ENCODE measurements around the gene OBI1.

The OBI1 gene

DNA sequence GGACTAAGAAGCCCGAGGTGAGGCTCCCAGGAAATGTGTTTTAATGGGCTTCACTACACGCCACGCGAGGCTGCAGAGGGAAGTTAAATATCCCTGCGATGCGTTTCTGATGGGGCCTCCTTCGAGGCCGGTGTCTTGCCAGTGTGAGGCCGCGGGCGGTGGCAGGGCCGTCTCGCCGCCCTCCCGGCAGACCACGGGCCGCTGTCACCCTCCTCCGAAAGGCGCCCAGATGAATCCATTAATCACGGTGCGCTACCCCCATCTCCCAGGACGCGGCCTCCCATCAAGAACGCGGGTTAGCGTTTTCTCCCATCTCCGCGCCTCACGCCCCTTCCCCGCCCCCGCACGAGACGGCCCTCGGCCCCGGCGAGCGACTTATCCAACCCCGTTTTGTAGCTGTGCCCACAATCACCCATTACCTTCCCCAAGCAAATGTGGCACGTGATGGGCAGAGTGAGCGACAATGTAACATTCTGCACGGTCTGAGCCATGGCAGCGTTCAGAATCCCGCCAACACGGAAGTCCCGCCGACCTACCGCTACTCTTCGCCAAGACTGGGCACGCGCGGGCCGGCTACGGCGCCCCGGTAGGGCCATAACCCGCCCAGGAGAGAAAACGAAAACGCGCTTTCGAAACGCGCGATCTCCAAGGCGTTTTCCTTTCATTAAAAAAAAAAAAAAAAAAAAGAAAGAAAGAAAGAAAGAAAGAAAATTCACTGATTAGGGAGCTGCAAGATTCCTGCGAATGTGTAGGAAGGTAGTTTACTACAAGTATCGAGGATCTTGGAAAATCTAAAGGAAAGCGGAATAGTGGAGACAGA, at the start of gene OBI1:
Gene OBI1, minus strand, starts transcription at position 526 of the 820 bp plus-strand sequence. Its CDS starts 35 bp downstream, at position 491.
- DNase-seq (ENCODE audit: low read depth), result peak; percentile 82

GRCh38 chr13:78701383-78701782, 42.4 kb upstream of the OBI1 start:
- DNase-seq (ENCODE audit: low read depth), result no peak

- DNase-seq (ENCODE audit: low read depth), result no peak
These were observed 41.4 kb upstream of the OBI1 start for GRCh38 chr13:78700121-78700910.

DNA sequence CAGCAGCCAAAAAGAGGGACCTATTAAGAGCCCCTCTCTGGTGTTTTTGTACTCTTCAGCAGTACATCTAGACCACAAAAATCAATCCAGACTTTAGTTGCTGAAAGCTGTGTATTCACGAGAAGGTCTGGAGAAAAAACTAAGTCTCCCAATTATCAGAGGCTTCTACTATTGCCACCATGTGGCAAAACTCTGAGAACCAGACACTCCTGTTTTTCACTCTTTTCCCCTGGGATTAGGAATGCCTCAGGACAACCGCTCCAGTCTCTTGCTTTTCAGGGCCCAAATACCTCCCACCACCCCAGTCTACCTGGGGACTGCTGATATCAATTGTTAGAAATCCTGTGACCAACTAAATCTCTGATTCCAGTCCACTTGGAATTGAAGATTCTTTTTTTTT, 30.1 kb upstream of the OBI1 start:
- DNase-seq (ENCODE audit: low read depth), result no peak

DNA sequence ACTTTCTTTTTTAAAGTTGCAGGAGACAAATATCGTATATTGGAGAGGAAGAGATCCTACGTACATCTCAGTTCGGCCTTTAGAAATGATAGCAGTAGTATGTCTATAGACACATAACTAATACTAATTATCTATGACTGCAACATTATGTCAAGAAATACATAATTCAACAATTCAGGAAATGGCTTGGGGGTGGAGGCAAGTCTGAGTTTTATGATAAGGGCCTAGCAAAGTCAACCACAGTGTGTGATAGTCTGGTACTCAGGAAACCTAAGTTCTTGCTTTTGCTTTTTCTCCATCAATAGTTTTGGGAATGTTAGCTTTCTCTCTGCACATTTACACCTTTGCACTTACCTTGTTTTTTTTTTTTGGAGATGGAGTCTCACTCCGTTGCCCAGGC, 27.5 kb upstream of the OBI1 start:
- no peak for DNase-seq (ENCODE audit: low read depth)

GRCh38 chr13:78680576-78681350, 21.8 kb upstream of the OBI1 start:
- no peak for DNase-seq (ENCODE audit: low read depth)

- DNase-seq (ENCODE audit: low read depth), result no peak
These were observed 21.2 kb upstream of the OBI1 start for GRCh38 chr13:78680115-78680561.

- DNase-seq (ENCODE audit: low read depth), result no peak
These were observed 20.4 kb upstream of the OBI1 start for GRCh38 chr13:78679329-78679728.

DNA sequence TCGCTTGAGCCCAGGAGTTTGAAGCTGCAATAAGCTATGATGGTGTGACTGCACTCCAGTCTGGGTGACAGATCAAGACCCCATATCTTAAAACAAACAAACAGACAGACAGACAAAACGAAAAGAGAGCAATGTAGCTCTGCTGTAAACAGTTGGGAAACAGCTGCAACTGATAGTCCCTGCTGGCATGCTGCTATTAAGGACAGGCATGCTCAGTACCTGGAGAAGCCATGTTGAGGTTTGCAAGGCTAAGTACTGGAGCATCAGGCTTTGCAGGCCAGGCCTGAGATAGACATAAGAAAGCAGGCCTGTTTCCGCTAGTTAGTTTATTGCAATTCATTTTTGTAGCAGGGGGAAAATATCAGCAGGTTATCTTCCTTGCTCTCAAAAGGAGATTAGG, 16.2 kb upstream of the OBI1 start:
- no peak for DNase-seq (ENCODE audit: low read depth)

- no peak for DNase-seq (ENCODE audit: low read depth)
These were observed 15.7 kb upstream of the OBI1 start for GRCh38 chr13:78674638-78675037.

- DNase-seq (ENCODE audit: low read depth), result no peak
These were observed 3.5 kb upstream of the OBI1 start for GRCh38 chr13:78662467-78662866.

- DNase-seq (ENCODE audit: low read depth), result no peak
These were observed 1.5 kb upstream of the OBI1 start for GRCh38 chr13:78660495-78660857.

DNA sequence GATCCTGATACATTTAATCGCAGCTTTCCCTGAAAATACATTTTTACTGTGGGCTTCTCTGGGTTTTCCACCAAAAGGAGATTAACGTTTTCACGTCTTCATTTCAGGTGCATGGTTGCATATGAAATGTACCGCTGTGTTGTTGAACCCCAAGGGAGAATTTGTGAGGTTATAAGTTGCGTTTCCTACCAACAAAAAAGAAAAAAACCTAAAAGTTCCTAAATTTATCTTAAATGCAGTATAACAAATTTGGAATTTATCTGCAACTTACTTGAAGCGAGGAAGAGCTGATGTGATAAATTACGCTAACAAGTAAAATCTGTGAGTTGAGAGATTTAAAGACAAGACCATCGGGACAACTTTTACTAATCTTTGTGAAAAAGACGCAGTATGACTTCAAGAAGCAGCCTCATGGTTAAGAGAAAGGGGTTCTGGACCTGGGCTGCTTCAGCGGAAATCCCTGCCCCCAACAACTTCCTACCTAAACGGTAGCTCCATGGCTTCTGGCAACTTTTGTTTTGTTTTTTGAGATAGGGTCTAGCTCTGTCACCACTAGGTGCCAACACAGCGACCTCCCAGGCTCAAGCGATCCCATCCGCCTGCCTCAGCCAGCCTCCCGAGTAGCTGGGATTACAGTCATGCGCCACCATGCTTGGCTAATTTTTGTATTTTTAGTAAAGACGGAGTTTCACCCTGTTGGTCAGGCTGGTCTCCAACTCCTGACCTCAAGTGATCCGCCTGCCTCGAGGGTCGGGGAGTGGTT, 958 bp upstream of the OBI1 start:
- no peak for DNase-seq (ENCODE audit: low read depth)

DNA sequence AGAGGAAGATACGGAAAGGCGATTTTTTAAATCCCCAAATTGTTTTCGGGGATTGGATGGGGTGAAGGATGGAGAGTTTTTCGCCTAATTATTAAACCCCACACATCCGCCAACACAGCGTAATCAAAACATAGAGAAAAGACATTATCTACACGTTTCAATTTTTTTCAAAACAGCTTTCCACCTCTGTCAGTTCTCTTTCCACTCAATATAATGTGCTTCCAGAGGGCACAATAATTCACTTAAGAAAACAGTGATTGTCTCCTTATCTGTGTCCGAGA, 435 bp upstream of the OBI1 start:
- no peak for DNase-seq (ENCODE audit: low read depth)

GRCh38 chr13:78657699-78658629, 991 bp downstream of the OBI1 start:
- DNase-seq (ENCODE audit: low read depth), result no peak

GRCh38 chr13:78655906-78656305, 3.0 kb downstream of the OBI1 start:
- DNase-seq (ENCODE audit: low read depth), result no peak

DNA sequence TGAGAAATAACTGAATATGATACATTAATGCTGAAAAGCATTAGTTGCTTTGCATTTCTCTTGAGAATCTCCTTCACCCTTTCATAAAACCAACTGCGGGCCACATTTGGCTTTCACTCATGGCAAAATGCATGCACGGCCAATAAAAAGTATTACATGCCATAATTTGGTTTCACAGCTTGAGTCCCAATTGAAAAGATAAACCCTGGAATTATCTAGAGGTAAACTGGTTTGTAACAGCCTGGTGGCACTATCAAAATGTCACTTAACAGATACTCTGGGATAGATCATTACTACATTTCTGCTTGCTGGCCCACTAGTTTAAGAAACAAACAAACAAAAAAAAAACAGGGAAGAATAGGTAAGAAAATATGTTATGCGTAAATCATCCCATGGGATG, 3.9 kb downstream of the OBI1 start:
- DNase-seq (ENCODE audit: low read depth), result no peak

DNA sequence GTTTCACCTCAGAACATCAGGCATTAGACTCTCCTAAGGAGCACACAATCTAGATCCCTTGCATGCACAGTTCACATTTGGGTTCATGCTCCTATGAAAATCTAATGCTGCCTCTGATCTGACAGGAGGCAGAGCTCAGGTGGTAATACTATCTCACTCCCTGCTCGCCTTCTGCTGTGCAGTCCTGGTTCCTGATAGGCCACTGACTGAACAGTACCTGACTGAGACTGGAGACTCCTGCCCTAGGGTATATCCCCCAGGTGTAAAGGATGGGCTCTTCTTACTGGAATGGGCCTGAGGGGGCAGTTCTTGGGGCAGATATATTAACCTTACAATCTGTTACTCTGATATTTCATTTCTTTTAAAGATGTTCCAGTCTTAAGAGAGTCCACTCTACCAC, 6.3 kb downstream of the OBI1 start:
- DNase-seq (ENCODE audit: low read depth), result no peak

GRCh38 chr13:78650717-78651083, 8.3 kb downstream of the OBI1 start:
- DNase-seq (ENCODE audit: low read depth), result no peak

GRCh38 chr13:78649997-78650716, 8.8 kb downstream of the OBI1 start:
- DNase-seq (ENCODE audit: low read depth), result no peak
